ELR (cell line): ENCODE results near the gene SYNDIG1L.
A peak's percentile ranks its signal among the peaks of the same experiment; 100 is the strongest.

Source experiments
- DNase-seq: peaks from one replicate; pipeline ENCODE4 v3.0.0-alpha.2; 2015; ENCODE audit warnings: low read depth

SYNDIG1L gene

GRCh38 chr14:74429221-74429691 lies 3.2 kb upstream of the SYNDIG1L start:
- DNase-seq, result no peak

DNA sequence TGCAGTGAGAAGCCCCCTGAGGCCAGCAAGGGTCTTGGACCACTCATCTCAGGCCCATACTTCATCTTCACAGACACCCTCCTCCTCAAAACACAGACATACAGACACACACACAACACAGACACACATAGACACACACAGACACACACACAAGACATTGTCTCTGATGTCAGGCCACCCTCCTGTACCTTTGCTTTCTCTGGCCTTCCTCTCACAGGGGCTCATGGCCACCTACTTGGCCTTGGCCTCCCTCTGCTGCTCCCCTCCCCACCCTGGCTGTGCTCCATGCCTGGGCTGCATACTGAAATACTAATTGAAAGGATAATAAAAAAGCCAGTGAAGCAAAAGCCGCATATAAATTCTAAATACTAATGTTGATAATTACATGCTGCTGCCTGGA lies 1.6 kb upstream of the SYNDIG1L start:
- DNase-seq, result no peak

GRCh38 chr14:74425525-74426201 lies 347 bp downstream of the SYNDIG1L start:
- peak; percentile 49 for DNase-seq

DNA sequence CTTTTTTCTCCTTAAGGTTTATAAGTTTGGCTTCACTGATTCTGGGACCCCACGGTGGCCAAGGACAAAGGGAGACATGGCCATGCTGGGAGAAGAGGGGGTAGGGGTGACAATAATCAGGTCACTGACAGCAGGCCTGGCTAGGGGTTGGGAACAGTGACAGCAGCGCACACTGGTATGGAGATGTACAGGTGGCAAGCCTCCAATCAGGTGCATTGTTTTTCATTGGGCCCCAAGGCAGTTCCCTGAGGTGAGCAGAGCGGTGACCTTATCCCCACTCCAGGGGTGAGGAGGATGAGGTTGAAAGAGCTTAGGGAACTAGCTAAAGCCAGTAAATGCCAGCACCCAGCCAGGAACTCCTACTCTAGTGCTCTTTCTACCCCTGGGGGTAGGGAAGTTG lies 1.4 kb downstream of the SYNDIG1L start:
- no peak for DNase-seq

GRCh38 chr14:74423246-74423645 lies 2.8 kb downstream of the SYNDIG1L start:
- no peak for DNase-seq

DNA sequence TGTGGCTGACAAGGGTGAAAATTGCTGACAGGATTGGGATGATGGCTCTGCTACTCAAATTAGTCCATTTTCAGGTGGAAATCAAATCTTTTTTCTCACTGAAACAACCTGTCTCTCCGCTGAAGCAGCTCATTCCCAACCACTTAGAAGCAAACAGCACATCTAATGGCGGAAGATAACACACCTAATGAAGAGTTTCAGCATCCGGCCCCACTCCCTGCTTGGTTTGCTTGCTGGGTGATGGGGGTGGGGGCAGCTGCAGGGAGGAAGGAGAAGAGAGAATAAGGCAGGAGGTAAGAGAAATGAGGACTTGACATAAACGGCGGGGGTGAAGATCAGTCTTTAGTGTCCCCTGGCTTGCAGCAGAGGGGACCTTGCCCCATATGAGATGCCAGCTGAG lies 4.0 kb downstream of the SYNDIG1L start:
- no peak for DNase-seq

GRCh38 chr14:74419086-74419485 lies 6.9 kb downstream of the SYNDIG1L start:
- DNase-seq, result no peak

DNA sequence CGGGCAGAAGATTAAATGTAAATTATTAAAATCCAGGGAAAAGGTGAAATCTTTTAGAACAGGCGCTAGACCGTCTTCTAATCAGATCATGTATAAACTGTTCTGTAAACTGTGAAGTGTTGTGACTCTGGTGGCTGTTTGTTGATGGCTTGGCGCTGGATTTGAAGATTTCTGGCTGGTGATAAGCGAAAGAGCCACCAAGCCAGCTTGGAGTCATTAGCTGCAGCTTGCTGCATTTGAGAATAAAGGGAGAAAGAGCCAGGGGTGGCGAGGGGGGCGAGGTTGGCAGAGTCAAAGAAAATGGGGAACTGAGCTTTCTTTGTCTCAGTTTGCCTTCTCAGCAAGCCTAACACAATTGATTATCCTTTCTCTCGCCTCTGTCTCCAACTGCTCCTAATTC lies 8.0 kb downstream of the SYNDIG1L start:
- no peak for DNase-seq

DNA sequence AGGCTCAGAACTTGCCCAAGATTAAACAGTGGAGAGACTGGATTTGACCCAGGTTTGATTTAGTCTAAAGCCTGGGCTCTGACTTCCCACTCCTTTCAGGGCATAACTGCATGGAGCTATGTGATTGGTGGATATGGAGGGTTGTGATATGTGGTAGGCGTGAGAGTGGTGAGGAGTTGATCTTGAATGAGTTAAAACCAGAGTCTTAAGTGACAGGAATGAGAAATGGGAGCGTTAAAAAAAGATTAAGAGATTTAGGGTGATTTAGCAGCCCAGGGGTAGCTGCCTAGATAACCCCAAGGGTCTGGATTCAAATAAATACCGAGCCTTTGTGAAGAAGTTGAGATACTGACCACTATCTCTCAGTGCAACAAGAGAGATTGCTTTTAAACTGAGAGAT lies 8.4 kb downstream of the SYNDIG1L start:
- no peak for DNase-seq

- DNase-seq, result no peak
Measured at GRCh38 chr14:74417201-74417600, 8.8 kb downstream of the SYNDIG1L start.

- no peak for DNase-seq
Measured at GRCh38 chr14:74415115-74415437, 10.9 kb downstream of the SYNDIG1L start.

DNA sequence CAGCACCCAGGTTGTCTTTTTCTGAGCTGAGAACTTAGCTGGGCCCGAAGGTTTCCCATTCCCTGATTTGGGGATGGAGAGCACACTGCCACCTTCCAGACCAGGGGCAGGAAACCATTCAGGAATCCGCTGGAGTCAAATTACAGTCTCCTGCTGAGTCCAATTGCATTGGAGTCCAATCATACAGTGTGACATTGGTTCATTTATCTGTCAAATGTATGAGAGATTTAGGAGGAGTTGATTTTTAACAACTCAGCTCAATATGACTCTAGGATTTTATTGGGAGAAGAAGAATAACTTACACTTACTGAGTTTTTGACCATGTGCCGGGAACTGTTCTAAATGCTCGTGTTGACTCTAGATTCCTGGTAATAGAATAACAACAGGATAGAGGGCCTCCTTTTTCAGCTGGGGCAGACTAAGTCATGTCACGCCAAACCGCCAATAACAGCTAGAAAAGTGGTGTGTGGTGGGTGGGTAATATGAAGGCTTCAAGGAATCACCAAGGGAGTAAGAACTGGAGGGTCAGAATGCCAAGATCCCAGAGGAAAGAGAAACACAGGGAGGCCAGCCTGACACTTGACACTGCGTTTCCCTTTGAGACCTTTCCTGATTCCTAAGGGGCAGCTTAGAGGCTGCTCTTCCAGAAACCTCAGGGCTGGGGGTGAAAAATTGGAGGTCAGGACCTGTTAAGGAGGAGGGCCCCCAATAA lies 11.5 kb downstream of the SYNDIG1L start:
- DNase-seq, result no peak

DNA sequence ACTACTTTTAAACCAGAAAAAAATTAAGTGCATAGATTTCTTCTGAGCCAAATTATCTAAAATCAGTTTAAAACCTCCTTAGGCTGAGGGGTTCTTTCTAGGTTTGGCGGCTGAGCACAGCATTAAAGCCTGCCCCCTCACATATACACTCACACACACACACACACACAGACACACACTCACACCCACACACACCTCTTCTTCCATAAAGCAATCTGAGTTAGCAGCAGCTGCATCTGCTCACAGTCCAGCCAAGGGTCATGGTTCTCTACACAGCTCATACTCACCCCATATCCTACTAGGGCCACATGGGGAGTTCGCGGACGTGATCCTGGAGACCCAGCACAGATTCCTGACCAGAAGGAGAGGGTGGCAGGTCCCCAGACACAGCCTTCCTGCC lies 12.4 kb downstream of the SYNDIG1L start:
- DNase-seq, result no peak

- no peak for DNase-seq
Measured at GRCh38 chr14:74412753-74413152, 13.3 kb downstream of the SYNDIG1L start.

- DNase-seq, result no peak
Measured at GRCh38 chr14:74411671-74412070, 14.3 kb downstream of the SYNDIG1L start.

GRCh38 chr14:74409441-74409840 lies 16.6 kb downstream of the SYNDIG1L start:
- DNase-seq, result no peak

GRCh38 chr14:74408870-74409269 lies 17.1 kb downstream of the SYNDIG1L start:
- DNase-seq, result no peak

GRCh38 chr14:74407801-74408154 lies 18.2 kb downstream of the SYNDIG1L start:
- no peak for DNase-seq

DNA sequence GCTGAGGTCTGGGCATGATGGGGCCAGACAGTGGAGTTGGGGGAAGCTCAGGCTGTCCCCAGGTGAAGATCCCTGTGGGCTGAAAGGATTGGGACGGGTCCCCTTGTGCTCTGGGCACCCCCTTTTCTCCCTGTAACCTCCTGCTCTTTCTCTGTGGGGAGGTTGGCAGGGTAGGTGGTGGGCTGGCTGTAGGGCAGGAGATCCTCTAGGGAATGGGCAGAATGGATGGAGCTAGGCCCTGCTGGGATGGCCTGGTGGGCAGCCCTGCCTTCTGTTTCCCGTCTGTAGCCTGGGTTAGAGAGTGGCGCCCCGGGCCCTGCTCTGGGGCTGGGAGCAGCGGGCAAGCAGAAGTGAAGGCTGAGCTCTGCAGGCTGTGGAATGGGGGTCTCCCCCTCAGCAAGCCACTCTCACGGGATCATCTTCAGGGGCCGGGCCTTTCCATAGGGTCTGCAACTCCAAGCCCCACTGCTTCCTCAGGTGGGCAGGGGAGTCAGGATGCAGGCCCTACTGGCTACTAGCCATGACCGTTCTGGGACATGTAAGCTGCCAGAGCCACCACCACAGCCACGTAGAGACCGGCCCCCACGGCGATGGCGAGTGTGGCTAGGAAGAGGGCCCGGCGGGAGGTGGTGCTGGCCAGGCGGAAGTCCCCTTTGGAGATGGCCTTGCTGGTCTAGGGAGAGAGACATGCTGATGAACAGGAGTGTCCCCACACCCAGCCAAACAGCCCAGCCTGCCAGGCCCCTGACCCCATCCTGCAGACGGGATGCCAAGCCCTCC lies 18.8 kb downstream of the SYNDIG1L start:
- no peak for DNase-seq

DNA sequence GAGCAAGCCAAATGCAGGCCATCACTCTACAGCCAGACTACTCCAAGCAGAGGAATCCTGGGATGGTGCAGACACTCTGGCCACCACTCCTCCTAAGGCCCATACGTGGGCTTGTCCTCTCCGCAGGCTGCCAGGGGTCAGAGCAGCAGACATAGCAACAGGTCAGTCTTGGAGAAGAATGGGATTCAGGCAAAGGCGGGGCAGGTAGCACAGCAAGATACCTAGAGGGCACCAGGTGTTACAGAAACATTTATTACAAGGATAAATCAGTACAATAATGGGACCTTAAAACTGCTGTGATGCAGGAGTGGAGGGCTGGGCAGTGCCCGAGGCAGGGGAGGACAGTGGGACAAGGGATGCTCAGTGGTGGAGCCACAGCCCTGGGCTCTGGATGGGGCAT lies 20.3 kb downstream of the SYNDIG1L start:
- no peak for DNase-seq

- no peak for DNase-seq
Measured at GRCh38 chr14:74404435-74404834, 21.6 kb downstream of the SYNDIG1L start.

DNA sequence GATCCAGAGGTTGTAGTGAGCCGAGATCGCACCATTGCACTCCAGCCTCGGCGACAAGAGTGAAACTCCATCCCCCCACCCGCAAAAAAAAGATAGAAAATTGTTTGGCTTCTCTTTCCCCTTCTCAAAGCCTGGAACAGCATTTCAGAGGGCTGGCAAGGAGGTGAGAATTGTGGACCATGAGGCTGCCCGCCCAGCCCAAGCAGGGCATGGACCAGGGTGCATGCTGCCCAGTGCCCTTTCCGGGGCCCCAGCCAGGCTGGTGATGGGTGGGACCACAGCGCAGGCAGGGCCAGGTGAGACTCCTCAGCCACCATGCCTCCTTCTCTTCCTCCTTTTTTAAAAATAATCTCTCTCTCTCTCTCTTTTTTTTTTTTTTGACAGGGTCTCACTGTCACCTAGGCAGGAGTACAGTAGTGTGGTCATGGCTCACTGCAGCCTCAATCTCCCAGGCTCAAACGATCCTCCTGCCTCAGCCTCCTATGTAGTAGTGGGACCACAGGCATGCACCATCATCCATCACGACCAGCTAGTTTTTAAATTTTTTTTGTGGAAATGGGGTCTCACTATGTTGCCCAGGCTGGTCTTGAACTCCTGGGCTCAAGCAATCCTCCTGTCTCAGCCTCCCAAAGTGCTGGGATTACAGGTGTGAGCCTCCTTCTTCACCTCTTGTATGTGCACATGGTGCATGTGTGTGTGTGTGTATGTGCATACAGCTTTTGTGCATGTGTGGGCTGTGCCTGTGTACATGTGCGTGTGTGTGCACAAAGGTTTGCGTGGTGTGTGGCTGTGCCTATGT lies 22.2 kb downstream of the SYNDIG1L start:
- no peak for DNase-seq
